ENCODE results near the gene PPP2R1A.

Gene PPP2R1A

GRCh38 chr19:52189735-52190486 lies at the start of gene PPP2R1A:
Gene PPP2R1A (plus strand): TSS chr19:52190052. CDS start chr19:52190097, 45 bp downstream.
- DNase-seq = peak; percentile 97 to 100 (median 100)

- DNase-seq = no peak
Measured at GRCh38 chr19:52141203-52141602, 48.6 kb upstream of the PPP2R1A start.

- DNase-seq = no peak
Measured at GRCh38 chr19:52142001-52142595, 47.8 kb upstream of the PPP2R1A start.

- DNase-seq = no peak
Measured at GRCh38 chr19:52148256-52148655, 41.6 kb upstream of the PPP2R1A start.

- no peak for DNase-seq
Measured at GRCh38 chr19:52155596-52156359, 34.1 kb upstream of the PPP2R1A start.

GRCh38 chr19:52170304-52170703 lies 19.5 kb upstream of the PPP2R1A start:
- peak in 2 of 56 donors; percentile 0 to 7 for DNase-seq

GRCh38 chr19:52170863-52171320 lies 19.0 kb upstream of the PPP2R1A start:
- peak in 18 of 56 donors; percentile 6 to 45 (median 26) for DNase-seq

- peak in 54 of 56 donors; percentile 15 to 91 (median 70) for DNase-seq
Measured at GRCh38 chr19:52171321-52172169, 18.3 kb upstream of the PPP2R1A start, which contains the start of gene ZNF836. Gene ZNF836 (minus strand): TSS chr19:52171621. CDS start chr19:52168072, 3,549 bp downstream.

GRCh38 chr19:52172347-52172746 lies 17.5 kb upstream of the PPP2R1A start:
- no peak for DNase-seq

- DNase-seq = no peak
Measured at GRCh38 chr19:52176574-52176973, 13.3 kb upstream of the PPP2R1A start.

- no peak for DNase-seq
Measured at GRCh38 chr19:52187407-52187806, 2.4 kb upstream of the PPP2R1A start.

- peak in 37 of 56 donors; percentile 19 to 97 (median 59) for DNase-seq
Measured at GRCh38 chr19:52188822-52189734, 774 bp upstream of the PPP2R1A start.

- peak in 24 of 56 donors; percentile 6 to 68 (median 42) for DNase-seq
Measured at GRCh38 chr19:52190487-52191293, 838 bp downstream of the PPP2R1A start.

GRCh38 chr19:52191389-52191788 lies 1.5 kb downstream of the PPP2R1A start:
- no peak for DNase-seq

- peak in 7 of 56 donors; percentile 2 to 23 (median 9) for DNase-seq
Measured at GRCh38 chr19:52191951-52192350, 2.1 kb downstream of the PPP2R1A start.

GRCh38 chr19:52196256-52196967 lies 6.6 kb downstream of the PPP2R1A start:
- no peak for DNase-seq

- DNase-seq = no peak
Measured at GRCh38 chr19:52197964-52198363, 8.1 kb downstream of the PPP2R1A start.

- no peak for DNase-seq
Measured at GRCh38 chr19:52198678-52199077, 8.8 kb downstream of the PPP2R1A start.
